HCT116 (cell line): ENCODE data around the gene SLC25A47. TPM values are rescaled to one million over a fixed set of nuclear protein-coding genes. Genes with fewer than 3 reads are reported as not detected.
A peak's percentile ranks its signal among the peaks of the same experiment; 100 is the strongest.

ENCODE experiments used
- ATAC-seq: fragments of 200-7000 bp; cut with Tn5 transposase; 2 replicates; pipeline ENCODE4 v1.9.1; 2020; ENCODE audit warnings: mild to moderate bottlenecking, moderate library complexity
- BruUV-seq: library from RNA; stranded (reverse); fragments of 400-500 nt; replicated peaks from 2 replicates; lab custom pipeline; 2021; lab: Mats Ljungman, UMichigan
- CTCF ChIA-PET: fragments of 300-600 bp; sonication (Branson Sonifier 250); formaldehyde crosslinking; loops from one replicate; lab custom pipeline; 2021; ENCODE audit warnings: antibody characterized with exemption; lab: Charles Lee
- POLR2A ChIA-PET: fragments of 300-600, 350-600 bp; sonication (Branson Sonifier 250); formaldehyde crosslinking; loops from one replicate; lab custom pipeline; 2021; ENCODE audit warnings: antibody characterized with exemption; lab: Charles Lee
- RAD21 ChIA-PET, 2 experiments: fragments of 300-600 bp; sonication (Branson Sonifier 250); formaldehyde crosslinking; loops; one replicate each; lab custom pipeline; 2023; ENCODE audit warnings: low total read pairs in 2 of 2; ENCODE audit not compliant: uncharacterized antibody in 2 of 2, unreplicated experiment in 2 of 2, low non-redundant PET in 1 of 2; lab: Charles Lee
- DNase-seq: peaks from one replicate; pipeline ENCODE4 v3.0.0-alpha.2; 2010; ENCODE audit warnings: low read depth, low spot score
- H2AFZ ChIP-seq: fragments of 200-600 bp; shearing (Covaris generic), sonication (generic); 2 replicates; pipeline ENCODE4 v1.6.1; 2017; ENCODE audit warnings: low read depth, mixed run types, mixed read lengths, antibody characterized with exemption, low read length; ENCODE audit not compliant: poor library complexity, severe bottlenecking
- H3K27ac ChIP-seq: 2 replicates; pipeline ENCODE4 v1.5.1; 2012; ENCODE audit warnings: low read depth, low read length
- H3K27me3 ChIP-seq: fragments of 200-600 bp; sonication (generic); 2 replicates; pipeline ENCODE4 v1.6.1; 2016; ENCODE audit warnings: mixed run types, low read length, mixed read lengths; ENCODE audit not compliant: insufficient read depth
- H3K36me3 ChIP-seq, 2 experiments: fragments of 200-500 bp in 1 of 2; fragments of 200-600 bp in 1 of 2; sonication (Bioruptor generic) in 1 of 2; sonication (generic) in 1 of 2; 2 replicates each; pipeline versions ENCODE4 v1.5.1 to v1.6.1; 2014 to 2016; ENCODE audit warnings: low read length in 2 of 2, inconsistent platforms in 1 of 2, mixed read lengths in 1 of 2, mixed run types in 1 of 2; ENCODE audit not compliant: insufficient read depth in 2 of 2, control insufficient read depth in 1 of 2
- H3K4me1 ChIP-seq, 2 experiments: fragments of 200-600 bp in 1 of 2; sonication (generic) in 1 of 2; 2 replicates each; pipeline versions ENCODE4 v1.5.1 to v1.6.1; 2012 to 2017; ENCODE audit warnings: low read length in 2 of 2, inconsistent platforms in 1 of 2, mild to moderate bottlenecking in 1 of 2, mixed read lengths in 1 of 2, mixed run types in 1 of 2, moderate library complexity in 1 of 2; ENCODE audit not compliant: insufficient read depth in 2 of 2, control insufficient read depth in 1 of 2
- H3K4me2 ChIP-seq: fragments of 200-600 bp; sonication (generic); 2 replicates; pipeline ENCODE4 v1.6.1; 2017; ENCODE audit warnings: mixed run types, low read length, mixed read lengths
- H3K4me3 ChIP-seq, 2 experiments: fragments of 200-600 bp in 1 of 2; sonication (generic) in 1 of 2; replicated peaks in 1 of 2; 2 replicates each; pipeline ENCODE4 v1.5.1; 2011 to 2016; ENCODE audit warnings: low read length in 2 of 2, control low read depth in 1 of 2, low read depth in 1 of 2, mild to moderate bottlenecking in 1 of 2, mixed read lengths in 1 of 2, mixed run types in 1 of 2
- H3K79me2 ChIP-seq: fragments of 200-600 bp; sonication (generic); 2 replicates; pipeline ENCODE4 v1.6.1; 2017; ENCODE audit warnings: mild to moderate bottlenecking, mixed run types, low read length, moderate library complexity, mixed read lengths; ENCODE audit not compliant: insufficient read depth
- H3K9ac ChIP-seq: fragments of 200-600 bp; sonication (generic); 2 replicates; pipeline ENCODE4 v1.6.1; 2016; ENCODE audit warnings: low read length, mixed read lengths
- H3K9me2 ChIP-seq: fragments of 200-600 bp; sonication (generic), shearing (Covaris generic); 2 replicates; pipeline ENCODE4 v1.6.1; 2017; ENCODE audit warnings: mixed run types, mild to moderate bottlenecking, moderate library complexity; ENCODE audit not compliant: insufficient read depth
- H3K9me3 ChIP-seq, 2 experiments: fragments of 200-500 bp in 1 of 2; fragments of 200-600 bp in 1 of 2; sonication (Bioruptor generic) in 1 of 2; sonication (generic) in 1 of 2; 2 replicates each; pipeline ENCODE4 v1.6.1; 2014 to 2017; ENCODE audit warnings: low read length in 2 of 2, mixed read lengths in 2 of 2, inconsistent platforms in 1 of 2, low read depth in 1 of 2, mild to moderate bottlenecking in 1 of 2, mixed run types in 1 of 2, moderate library complexity in 1 of 2; ENCODE audit not compliant: control insufficient read depth in 1 of 2, insufficient read depth in 1 of 2
- H4K20me1 ChIP-seq: fragments of 200-600 bp; sonication (generic), shearing (Covaris generic); 2 replicates; pipeline ENCODE4 v1.6.1; 2017; ENCODE audit warnings: mixed run types, mild to moderate bottlenecking, moderate library complexity; ENCODE audit not compliant: insufficient read depth
- CTCF ChIP-seq, 3 experiments: fragments of 200-600 bp in 1 of 3; sonication (generic) in 1 of 3; IDR thresholded peaks in 2 of 3; conservative IDR thresholded peaks in 1 of 3; 2 replicates each; pipeline ENCODE4 v1.5.1; 2012 to 2017; ENCODE audit warnings: low read depth in 2 of 3, low read length in 2 of 3, antibody characterized with exemption in 1 of 3, borderline replicate concordance in 1 of 3, control low read depth in 1 of 3, mild to moderate bottlenecking in 1 of 3, mixed read lengths in 1 of 3, mixed run types in 1 of 3, moderate library complexity in 1 of 3; ENCODE audit not compliant: insufficient read depth in 1 of 3
- FOSL1 ChIP-seq: IDR thresholded peaks from 2 replicates; pipeline ENCODE4 v1.6.1; 2012; ENCODE audit warnings: low read depth
- RAD21 ChIP-seq: IDR thresholded peaks from 2 replicates; pipeline ENCODE4 v1.6.1; 2012; ENCODE audit warnings: low read depth, mild to moderate bottlenecking
- intact Hi-C: fragments of 100-400 bp; cut with micrococcal nuclease; formaldehyde crosslinking; loops from 2 replicates; pipeline ENCODE4 v1.10.0; 2022
- microRNA counts: library from miRNA; unstranded; fragments of <30 nt; microRNA quantifications from one replicate; lab custom pipeline; 2015
- microRNA-seq: library from miRNA; unstranded; fragments of <30 nt; microRNA quantifications from one replicate; pipeline ENCODE4, GENCODE V29; 2016; ENCODE audit warnings: borderline number of aligned reads
- total RNA-seq: library from RNA; stranded (reverse); gene quantifications from one replicate; pipeline ENCODE4 v1.2.1, GENCODE V29; 2021; ENCODE audit not compliant: unreplicated experiment

Gene SLC25A47
- total RNA-seq, 1 experiment from 2014 or later = 0.17 TPM

- Histone ChIP-seq H3K27ac (peak overlapping the region; percentile 71), H3K9ac (peak overlapping the region; percentile 74), H3K9me2 (no peaks in the 10 kb centered on the region), H3K4me3 (peak overlapping the region; percentile 70 to 75), H3K4me1 (peaks cover 12 to 19% of the 10 kb centered on the region in 2 experiments; a peak in 3 of 4 replicates), H4K20me1 (no peaks in the 10 kb centered on the region), H3K9me3 (no peaks in the 10 kb centered on the region), H3K4me2 (peak overlapping the region; percentile 88), H3K79me2 (peaks cover 24% of the 10 kb centered on the region), H3K27me3 (no peaks in the 10 kb centered on the region), H2AFZ (peak overlapping the region; percentile 29), H3K36me3 (no peaks in the 10 kb centered on the region)
- ATAC-seq (peak; percentile 57), DNase-seq (no peak)
- intact Hi-C loops = loop anchor here (2.0 to 5.0 kb wide), 2 partner anchors 72 to 89 kb away; no protein-coding TSS in a partner anchor
- RAD21 ChIA-PET = no interaction called here
- BruUV-seq = TSS peak; percentile 82
- TF ChIP-seq RAD21 (0 out of 2 replicates have a peak, but pooled peaks have one; percentile 5), FOSL1 (no peak), CTCF (IDR thresholded peaks at IDR 0.05 in 2 of 3, conservative IDR thresholded peaks at IDR 0.05 in 1 of 3; ENCODE audit: borderline replicate concordance in 1 of 3, insufficient read depth in 1 of 3, low read depth in 2 of 3, low read length in 2 of 3) (peak in 2 of 3 experiments; percentile 59 to 61; a peak in 4 of 6 replicates)
- POLR2A ChIA-PET = no interaction called here
- CTCF ChIA-PET = interaction anchor here (0.6 to 1.4 kb wide), 3 partner anchors 9 to 63 kb away, joined by 4 to 7 read pairs (median 6); no protein-coding TSS in a partner anchor
Observed at GRCh38 chr14:100376751-100377171, 53.6 kb downstream of the SLC25A47 start.

MicroRNAs encoded within 50 kb of the gene (microRNA counts, 767-probe panel; counts per million panel counts)
- microRNA hsa-miR-345-5p (lab: Ali Mortazavi, UCI) = not detected

Small RNA genes lying within 50 kb of the gene (microRNA-seq; reads per million reads assigned to microRNA genes)
- gene MIR345 (517 reads per million, percentile 77 among the genes with 10 or more reads in this experiment), gene MIR6764 (not detected)

Other genes with a start within 250 kb of the SLC25A47 start
- gene DEGS2, start 163.7 kb upstream of the SLC25A47 start, total RNA-seq = 1.8 TPM
- 111 TPM for gene YY1, start 84.2 kb upstream of the SLC25A47 start, total RNA-seq
- gene SLC25A29, start 16.9 kb upstream of the SLC25A47 start, total RNA-seq = 38.7 TPM
- 6.6 TPM for gene WDR25, start 53.1 kb downstream of the SLC25A47 start, total RNA-seq